ENCODE results near the gene ABL2.

DNA sequence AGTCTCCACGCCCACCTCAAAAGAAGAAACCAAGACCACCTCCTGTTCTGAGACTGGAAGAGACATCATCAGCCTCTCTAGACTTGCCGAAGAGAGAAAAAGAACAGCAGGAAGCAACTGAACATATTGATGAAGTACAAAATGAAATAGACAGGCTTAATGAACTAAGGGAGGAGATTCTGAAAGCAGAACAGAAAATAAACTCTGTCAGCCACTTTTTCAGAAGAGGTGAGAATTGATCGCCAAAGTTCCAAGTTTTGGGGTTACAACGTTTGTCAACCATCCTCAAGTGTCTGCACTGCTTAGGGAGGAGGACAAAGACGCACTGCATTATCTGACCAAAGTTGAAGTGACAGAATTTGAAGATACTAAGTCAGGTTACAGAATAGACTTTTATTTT is 45.6 kb downstream of the ABL2 start:
- no peak for TF ChIP-seq EZH2 (IDR thresholded peaks at IDR 0.05; ENCODE audit: borderline replicate concordance, low read depth, low read length, poor library complexity, severe bottlenecking)
- TF ChIP-seq, protein P1, sequence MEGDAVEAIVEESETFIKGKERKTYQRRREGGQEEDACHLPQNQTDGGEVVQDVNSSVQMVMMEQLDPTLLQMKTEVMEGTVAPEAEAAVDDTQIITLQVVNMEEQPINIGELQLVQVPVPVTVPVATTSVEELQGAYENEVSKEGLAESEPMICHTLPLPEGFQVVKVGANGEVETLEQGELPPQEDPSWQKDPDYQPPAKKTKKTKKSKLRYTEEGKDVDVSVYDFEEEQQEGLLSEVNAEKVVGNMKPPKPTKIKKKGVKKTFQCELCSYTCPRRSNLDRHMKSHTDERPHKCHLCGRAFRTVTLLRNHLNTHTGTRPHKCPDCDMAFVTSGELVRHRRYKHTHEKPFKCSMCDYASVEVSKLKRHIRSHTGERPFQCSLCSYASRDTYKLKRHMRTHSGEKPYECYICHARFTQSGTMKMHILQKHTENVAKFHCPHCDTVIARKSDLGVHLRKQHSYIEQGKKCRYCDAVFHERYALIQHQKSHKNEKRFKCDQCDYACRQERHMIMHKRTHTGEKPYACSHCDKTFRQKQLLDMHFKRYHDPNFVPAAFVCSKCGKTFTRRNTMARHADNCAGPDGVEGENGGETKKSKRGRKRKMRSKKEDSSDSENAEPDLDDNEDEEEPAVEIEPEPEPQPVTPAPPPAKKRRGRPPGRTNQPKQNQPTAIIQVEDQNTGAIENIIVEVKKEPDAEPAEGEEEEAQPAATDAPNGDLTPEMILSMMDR (conservative IDR thresholded peaks at IDR 0.05; ENCODE audit: low read depth, low read length), result no peak

Data from A673 (cell line).